ENCODE data around the gene ZCCHC24. TPM values are rescaled to one million over a fixed set of nuclear protein-coding genes. Genes with fewer than 3 reads are reported as not detected.

Gene ZCCHC24
- total RNA-seq, 4 donors from 2014 or later: 32.8 to 122 (median 37.7) TPM

DNA sequence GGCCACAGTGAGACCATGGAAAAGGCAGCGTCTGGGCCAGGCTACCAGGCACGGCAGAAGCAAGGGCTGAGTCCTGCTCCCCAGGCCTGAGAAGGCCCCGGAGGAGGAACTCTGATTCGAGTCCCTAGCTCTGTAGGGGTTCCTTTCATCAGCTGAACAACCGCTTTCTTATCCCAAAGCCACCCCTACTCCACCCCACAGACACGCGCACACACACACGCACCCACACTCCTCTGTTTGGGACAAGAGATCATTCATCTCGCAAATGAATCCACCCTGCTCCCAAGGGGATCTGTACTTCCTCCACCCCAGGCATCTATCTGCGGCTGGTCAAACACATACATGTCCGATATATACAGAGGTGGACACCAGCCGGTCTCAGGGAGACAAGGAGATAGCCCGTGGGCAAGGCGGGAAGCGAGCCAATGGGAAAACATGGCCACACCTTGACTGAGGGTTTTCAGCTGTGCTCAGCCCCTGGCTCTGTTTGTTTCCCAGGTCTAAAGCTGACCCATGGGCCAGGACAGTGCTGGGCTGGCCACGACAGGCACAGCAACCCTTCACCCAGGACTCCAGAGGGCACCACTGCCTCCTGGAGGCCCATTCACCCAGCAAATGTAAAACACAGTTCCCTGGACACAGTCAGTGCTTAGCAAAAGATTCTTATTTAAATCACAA lies 7.3 kb downstream of the ZCCHC24 start:
- TF ChIP-seq POLR2A (IDR thresholded peaks at IDR 0.05): no peak
- TF ChIP-seq, protein P1, sequence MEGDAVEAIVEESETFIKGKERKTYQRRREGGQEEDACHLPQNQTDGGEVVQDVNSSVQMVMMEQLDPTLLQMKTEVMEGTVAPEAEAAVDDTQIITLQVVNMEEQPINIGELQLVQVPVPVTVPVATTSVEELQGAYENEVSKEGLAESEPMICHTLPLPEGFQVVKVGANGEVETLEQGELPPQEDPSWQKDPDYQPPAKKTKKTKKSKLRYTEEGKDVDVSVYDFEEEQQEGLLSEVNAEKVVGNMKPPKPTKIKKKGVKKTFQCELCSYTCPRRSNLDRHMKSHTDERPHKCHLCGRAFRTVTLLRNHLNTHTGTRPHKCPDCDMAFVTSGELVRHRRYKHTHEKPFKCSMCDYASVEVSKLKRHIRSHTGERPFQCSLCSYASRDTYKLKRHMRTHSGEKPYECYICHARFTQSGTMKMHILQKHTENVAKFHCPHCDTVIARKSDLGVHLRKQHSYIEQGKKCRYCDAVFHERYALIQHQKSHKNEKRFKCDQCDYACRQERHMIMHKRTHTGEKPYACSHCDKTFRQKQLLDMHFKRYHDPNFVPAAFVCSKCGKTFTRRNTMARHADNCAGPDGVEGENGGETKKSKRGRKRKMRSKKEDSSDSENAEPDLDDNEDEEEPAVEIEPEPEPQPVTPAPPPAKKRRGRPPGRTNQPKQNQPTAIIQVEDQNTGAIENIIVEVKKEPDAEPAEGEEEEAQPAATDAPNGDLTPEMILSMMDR (IDR thresholded peaks at IDR 0.05): peak; percentile 18 to 45 (median 26)
- Histone ChIP-seq H3K27me3 (no peaks in the 10 kb centered on the region), H3K27ac (peak overlapping the region; percentile 95 to 99), H3K9me3 (no peaks in the 10 kb centered on the region), H3K4me3 (no peak overlapping the region), H3K36me3 (no peaks in the 10 kb centered on the region), H3K4me1 (peaks cover 38 to 60% of the 10 kb centered on the region in 2 donors)
- intact Hi-C loops (cut with DNase I; ENCODE audit: low total_unique reads): no loop called here
- no peak for DNase-seq

GRCh38 chr10:79437111-79437814 lies 8.2 kb downstream of the ZCCHC24 start:
- TF ChIP-seq POLR2A (IDR thresholded peaks at IDR 0.05): no peak
- TF ChIP-seq, protein P1 (IDR thresholded peaks at IDR 0.05): no peak
- H3K27me3 ChIP-seq: no peaks in the 10 kb centered on the region
- peak overlapping the region; percentile 95 to 99 for H3K27ac ChIP-seq
- no peaks in the 10 kb centered on the region for H3K36me3 ChIP-seq
- DNase-seq: no peak
- H3K9me3 ChIP-seq: no peaks in the 10 kb centered on the region
- intact Hi-C loops (cut with DNase I; ENCODE audit: low total_unique reads): no loop called here
- no peak overlapping the region for H3K4me3 ChIP-seq
- peaks cover 42 to 61% of the 10 kb centered on the region in 2 donors for H3K4me1 ChIP-seq

DNA sequence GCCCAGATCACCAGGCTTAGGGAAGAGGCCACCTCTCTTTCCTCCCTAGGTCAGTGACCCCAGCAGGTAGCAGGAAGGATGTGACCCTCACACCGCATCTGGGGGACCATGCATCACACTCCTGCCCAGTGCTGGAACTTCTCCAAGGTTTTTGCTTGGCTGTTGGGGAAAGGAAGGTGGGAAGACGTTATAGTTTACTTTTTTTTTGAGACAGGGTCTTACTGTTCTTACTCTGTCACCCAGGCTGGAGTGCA lies 8.6 kb downstream of the ZCCHC24 start:
- Histone ChIP-seq H3K4me1 (peaks cover 45 to 61% of the 10 kb centered on the region in 2 donors), H3K9me3 (no peaks in the 10 kb centered on the region), H3K27ac (peak overlapping the region; percentile 95 to 99), H3K36me3 (no peaks in the 10 kb centered on the region), H3K4me3 (no peak overlapping the region), H3K27me3 (no peaks in the 10 kb centered on the region)
- DNase-seq: no peak
- intact Hi-C loops (cut with DNase I; ENCODE audit: low total_unique reads): no loop called here
- TF ChIP-seq POLR2A (IDR thresholded peaks at IDR 0.05): no peak
- TF ChIP-seq, protein P1 (IDR thresholded peaks at IDR 0.05): no peak

GRCh38 chr10:79436066-79436849 lies 9.2 kb downstream of the ZCCHC24 start:
- H3K4me3 ChIP-seq: no peak overlapping the region
- H3K9me3 ChIP-seq: no peaks in the 10 kb centered on the region
- H3K36me3 ChIP-seq: no peaks in the 10 kb centered on the region
- peaks cover 45 to 66% of the 10 kb centered on the region in 2 donors for H3K4me1 ChIP-seq
- no peak for DNase-seq
- TF ChIP-seq, protein P1 (IDR thresholded peaks at IDR 0.05): no peak
- TF ChIP-seq POLR2A (IDR thresholded peaks at IDR 0.05): no peak
- intact Hi-C loops (cut with DNase I; ENCODE audit: low total_unique reads): no loop called here
- H3K27me3 ChIP-seq: no peaks in the 10 kb centered on the region
- H3K27ac ChIP-seq: peak overlapping the region; percentile 95 to 99
